HEK293 (cell line): ENCODE data around the gene SPATA25.

Source experiments
- CTCF ChIA-PET: fragments of 350-600 bp; formaldehyde crosslinking; extraction: SDS; loops from one replicate; lab custom pipeline; 2021; ENCODE audit warnings: antibody characterized with exemption; lab: Yijun Ruan, JAX
- POLR2A ChIA-PET: fragments of 300-600 bp; formaldehyde crosslinking; extraction: SDS; loops from one replicate; lab custom pipeline; 2020; ENCODE audit warnings: antibody characterized with exemption, inconsistent platforms; lab: Yijun Ruan, JAX
- H3K27ac ChIP-seq: fragments of 200-500 bp; sonication (Bioruptor generic); 2 replicates; pipeline ENCODE4 v1.5.1; 2014; ENCODE audit warnings: low read depth, low read length, control low read depth, inconsistent platforms; ENCODE audit errors: extremely low read depth
- H3K36me3 ChIP-seq, 2 experiments: fragments of 200-500 bp in 1 of 2; sonication (Bioruptor generic) in 1 of 2; 1 replicate in 1 of 2; 2 replicates in 1 of 2; pipeline ENCODE4 v1.5.1; 2014 to 2017; ENCODE audit warnings: inconsistent platforms in 2 of 2, low read length in 2 of 2; ENCODE audit not compliant: control insufficient read depth in 2 of 2, insufficient read depth in 1 of 2
- H3K4me1 ChIP-seq: fragments of 200-500 bp; sonication (Bioruptor generic); 2 replicates; pipeline ENCODE4 v1.5.1; 2014; ENCODE audit warnings: mild to moderate bottlenecking, low read length, inconsistent platforms; ENCODE audit not compliant: control insufficient read depth, insufficient read depth
- H3K4me3 ChIP-seq: 2 replicates; pipeline ENCODE4 v1.5.1; 2011; ENCODE audit warnings: low read depth, mild to moderate bottlenecking, control low read depth, low read length, moderate library complexity
- H3K9me3 ChIP-seq: fragments of 200-500 bp; sonication (Bioruptor generic); 2 replicates; pipeline ENCODE4 v1.5.1; 2014; ENCODE audit warnings: low read depth, low read length, inconsistent platforms; ENCODE audit not compliant: control insufficient read depth, insufficient read depth
- GLIS1 ChIP-seq: fragments of 450-650 bp; formaldehyde crosslinking; IDR thresholded peaks from 2 replicates; pipeline ENCODE4 v1.5.1; 2016; ENCODE audit warnings: missing biosample characterization, missing genetic modification characterization
- MZF1 ChIP-seq: fragments of 450-650 bp; formaldehyde crosslinking; IDR thresholded peaks from 2 replicates; pipeline ENCODE4 v1.5.1; 2017; ENCODE audit warnings: missing biosample characterization, missing genetic modification characterization, borderline replicate concordance
- OVOL3 ChIP-seq: fragments of 450-650 bp; formaldehyde crosslinking; IDR thresholded peaks from 2 replicates; pipeline ENCODE4 v1.5.1; 2016; ENCODE audit warnings: missing biosample characterization, missing genetic modification characterization
- RBAK ChIP-seq: fragments of 450-650 bp; formaldehyde crosslinking; IDR thresholded peaks from 2 replicates; pipeline ENCODE4 v1.5.1; 2016; ENCODE audit warnings: missing biosample characterization, missing genetic modification characterization
- YY2 ChIP-seq: fragments of 450-650 bp; formaldehyde crosslinking; IDR thresholded peaks from 2 replicates; pipeline ENCODE4 v1.5.1; 2016; ENCODE audit warnings: missing biosample characterization, missing genetic modification characterization
- ZBTB17 ChIP-seq: fragments of 450-650 bp; formaldehyde crosslinking; IDR thresholded peaks from 2 replicates; pipeline ENCODE4 v1.5.1; 2016; ENCODE audit warnings: missing biosample characterization, missing genetic modification characterization
- ZBTB48 ChIP-seq: fragments of 450-650 bp; formaldehyde crosslinking; IDR thresholded peaks from 2 replicates; pipeline ENCODE4 v1.5.1; 2016; ENCODE audit warnings: missing biosample characterization, missing genetic modification characterization
- ZIC2 ChIP-seq: fragments of 450-650 bp; formaldehyde crosslinking; IDR thresholded peaks from 2 replicates; pipeline ENCODE4 v1.5.1; 2016; ENCODE audit warnings: missing biosample characterization, missing genetic modification characterization
- ZNF2 ChIP-seq: fragments of 450-650 bp; formaldehyde crosslinking; IDR thresholded peaks from 2 replicates; pipeline ENCODE4 v1.5.1; 2016; ENCODE audit warnings: missing biosample characterization, missing genetic modification characterization
- ZNF335 ChIP-seq: fragments of 450-650 bp; formaldehyde crosslinking; conservative IDR thresholded peaks from 2 replicates; pipeline ENCODE4 v1.5.1; 2016; ENCODE audit warnings: missing biosample characterization, missing genetic modification characterization
- ZNF423 ChIP-seq: fragments of 450-650 bp; formaldehyde crosslinking; IDR thresholded peaks from 2 replicates; pipeline ENCODE4 v1.5.1; 2016; ENCODE audit warnings: missing biosample characterization, missing genetic modification characterization
- ZNF433 ChIP-seq: fragments of 450-650 bp; formaldehyde crosslinking; IDR thresholded peaks from 2 replicates; pipeline ENCODE4 v1.5.1; 2016; ENCODE audit warnings: missing biosample characterization, missing genetic modification characterization, low read depth
- ZNF623 ChIP-seq: fragments of 450-650 bp; formaldehyde crosslinking; IDR thresholded peaks from 2 replicates; pipeline ENCODE4 v1.5.1; 2016; ENCODE audit warnings: missing biosample characterization, missing genetic modification characterization
- ZNF707 ChIP-seq: fragments of 450-650 bp; formaldehyde crosslinking; IDR thresholded peaks from 2 replicates; pipeline ENCODE4 v1.5.1; 2016; ENCODE audit warnings: missing biosample characterization, missing genetic modification characterization
- ZNF747 ChIP-seq: fragments of 450-650 bp; formaldehyde crosslinking; IDR thresholded peaks from 2 replicates; pipeline ENCODE4 v1.5.1; 2016; ENCODE audit warnings: missing biosample characterization, missing genetic modification characterization
- ZNF792 ChIP-seq: fragments of 450-650 bp; formaldehyde crosslinking; IDR thresholded peaks from 2 replicates; pipeline ENCODE4 v1.5.1; 2016; ENCODE audit warnings: missing biosample characterization, missing genetic modification characterization
- ZNF843 ChIP-seq: fragments of 450-650 bp; formaldehyde crosslinking; IDR thresholded peaks from 2 replicates; pipeline ENCODE4 v1.5.1; 2016; ENCODE audit warnings: missing biosample characterization, missing genetic modification characterization
- ZSCAN30 ChIP-seq: fragments of 450-650 bp; IDR thresholded peaks from 2 replicates; pipeline ENCODE4 v1.5.1; 2018; ENCODE audit warnings: missing biosample characterization, mild to moderate bottlenecking, missing genetic modification characterization, moderate library complexity
- TF ChIP-seq, protein P1 (sequence below): fragments of 450-650 bp; formaldehyde crosslinking; IDR thresholded peaks from 2 replicates; pipeline ENCODE4 v1.5.1; 2016; ENCODE audit warnings: missing biosample characterization, missing genetic modification characterization
- TF ChIP-seq, protein P2 (sequence below): fragments of 450-650 bp; formaldehyde crosslinking; conservative IDR thresholded peaks from 2 replicates; pipeline ENCODE4 v1.5.1; 2016; ENCODE audit warnings: low read depth, missing biosample characterization, missing genetic modification characterization
- TF ChIP-seq, protein P3 (sequence below): sonication (generic); formaldehyde crosslinking; IDR thresholded peaks from 2 replicates; pipeline ENCODE4 v1.8.1; 2022; ENCODE audit warnings: mild to moderate bottlenecking, moderate library complexity, missing genetic modification reagents

The SPATA25 gene

DNA sequence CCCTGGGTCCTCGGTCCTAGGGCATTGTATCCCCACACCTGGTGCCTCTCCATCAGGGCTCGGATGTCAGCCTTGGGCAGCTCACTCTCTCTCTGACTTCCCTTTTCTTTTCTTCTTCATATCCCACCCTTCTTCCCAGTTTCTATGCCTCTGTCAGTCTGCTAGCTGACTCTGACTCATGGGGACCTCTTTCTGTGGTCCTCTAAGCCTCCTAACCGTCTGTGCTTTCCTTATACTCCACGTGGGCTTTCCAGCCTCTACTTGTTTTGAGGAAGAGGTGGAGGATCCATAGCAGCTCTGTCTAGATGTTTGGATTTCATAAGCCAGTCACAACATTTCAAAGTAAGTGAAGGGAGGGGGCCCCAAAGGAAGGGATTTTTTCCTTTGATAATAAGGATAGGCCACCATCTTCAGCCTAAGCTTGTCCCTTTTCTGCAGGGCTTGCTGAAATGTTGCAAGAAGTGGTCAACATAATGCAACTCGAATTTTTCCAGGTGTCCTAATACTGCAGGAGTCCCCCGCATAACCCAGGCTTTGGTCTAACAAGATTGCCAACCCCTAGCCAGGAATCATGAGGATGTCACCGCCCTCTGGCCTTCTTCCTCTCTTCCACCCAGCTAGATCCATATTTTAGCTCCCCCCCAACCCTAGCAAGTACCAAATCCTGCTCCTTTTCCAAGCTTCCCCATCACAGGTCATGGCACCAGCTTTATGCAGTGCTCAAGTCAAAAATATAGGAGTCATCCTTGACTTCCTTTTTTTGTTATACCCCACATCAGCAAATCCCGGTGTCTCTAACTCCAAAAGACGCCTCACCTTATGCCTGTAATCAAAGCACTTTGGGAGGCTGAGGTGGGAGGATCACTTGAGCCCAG, 33.3 kb upstream of the SPATA25 start:
- Histone ChIP-seq H3K4me1 (no peaks in the 10 kb centered on the region), H3K4me3 (no peak overlapping the region), H3K9me3 (no peaks in the 10 kb centered on the region), H3K36me3 (no peaks in the 10 kb centered on the region), H3K27ac (no peak overlapping the region)
- ChIA-PET CTCF (no interaction called here), POLR2A (no interaction called here)
- TF ChIP-seq ZBTB17 (0 out of 2 replicates have a peak, but pooled peaks have one; percentile 29), RBAK (tag by site-specific recombination) (no peak)
- TF ChIP-seq, all 188 proteins: peak for 1

DNA sequence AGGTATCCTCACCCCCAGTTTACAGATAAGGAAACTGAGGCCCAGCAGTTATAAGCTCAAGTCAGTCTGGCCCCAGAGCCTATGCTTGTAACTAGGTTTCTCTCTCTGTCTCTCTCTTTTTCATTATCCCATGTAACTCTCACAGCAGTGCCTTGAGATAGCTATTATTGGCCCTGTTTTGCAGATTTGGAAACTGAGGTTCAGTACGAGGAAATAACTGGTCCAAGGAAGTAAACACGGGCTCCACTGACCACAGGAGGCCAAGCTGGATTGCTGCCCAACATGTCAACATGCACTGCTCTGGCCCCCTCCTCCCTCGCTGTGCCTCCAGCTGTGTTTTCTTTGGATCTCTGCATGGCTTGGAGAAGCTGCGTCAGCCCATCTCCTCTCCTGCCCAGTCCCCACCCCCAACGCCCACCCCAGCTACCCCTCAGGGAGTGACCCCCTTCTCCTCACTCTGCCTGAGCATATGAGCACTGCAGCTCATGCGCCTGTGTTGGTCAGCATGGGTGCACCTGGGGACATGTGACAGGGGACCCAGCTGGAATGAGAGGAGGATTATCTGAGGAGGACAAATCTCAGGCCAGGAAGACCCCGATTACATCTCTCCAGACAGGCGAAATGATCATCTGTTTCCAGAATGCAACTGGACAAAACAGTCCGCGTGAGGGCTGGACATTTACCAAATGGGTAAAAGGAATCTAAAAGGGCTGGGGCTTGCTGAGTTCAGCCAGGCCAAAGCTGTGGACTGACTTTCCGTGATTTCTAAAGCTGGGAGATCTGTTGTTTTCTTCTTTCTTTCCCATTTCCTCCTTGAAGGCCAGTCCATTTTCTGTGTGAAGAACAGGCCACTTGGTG, 32.3 kb upstream of the SPATA25 start:
- Histone ChIP-seq H3K27ac (no peak overlapping the region), H3K9me3 (no peaks in the 10 kb centered on the region), H3K4me1 (no peaks in the 10 kb centered on the region), H3K36me3 (no peaks in the 10 kb centered on the region), H3K4me3 (no peak overlapping the region)
- ChIA-PET POLR2A (interaction anchor here (0.9 to 3.6 kb wide), 2 partner anchors 14 to 39 kb away, joined by 3 to 13 read pairs; partner anchors contain the start of gene PCIF1), CTCF (interaction anchor here (0.7 kb wide), 1 partner anchor 15 kb away, joined by 3 read pairs; the partner anchor contains the start of gene PCIF1)
- TF ChIP-seq GLIS1 (peak; percentile 89), ZIC2 (peak; percentile 71), ZNF433 (tag by site-specific recombination) (no peak)

DNA sequence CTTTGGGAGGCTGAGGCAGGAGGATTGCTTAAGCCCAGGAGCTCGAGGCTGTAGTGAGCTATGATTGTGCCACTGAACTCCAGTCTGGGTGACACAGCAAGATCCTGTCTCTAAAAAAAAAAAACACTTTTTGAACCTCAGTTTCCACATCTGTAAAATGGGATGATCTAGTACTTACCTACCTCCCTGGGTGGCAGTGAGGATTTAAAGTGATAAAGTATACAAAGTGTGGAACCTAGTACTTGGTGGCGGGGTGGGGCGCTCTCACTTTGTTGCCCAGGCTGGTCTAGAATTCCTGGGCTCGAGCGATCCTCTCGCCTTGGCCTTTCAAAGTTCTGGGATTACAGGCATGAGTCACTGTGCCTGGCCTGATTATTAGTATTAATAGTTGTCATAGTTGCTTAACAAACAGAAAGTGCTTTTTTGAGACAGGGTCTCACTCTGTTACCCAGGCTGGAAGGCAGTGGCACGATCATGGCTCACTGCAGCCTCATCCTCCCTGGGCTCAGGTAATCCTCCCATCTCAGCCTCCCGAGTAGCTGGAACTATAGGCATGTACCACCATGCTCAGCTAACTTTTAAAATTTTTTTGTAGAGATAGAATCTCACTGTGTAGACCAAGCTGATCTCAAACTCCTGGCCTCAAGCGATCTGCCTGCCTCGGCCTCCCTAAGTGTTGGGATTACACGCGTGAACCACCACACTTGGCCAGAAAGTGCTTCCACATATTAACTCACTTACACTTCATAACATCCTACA, 31.5 kb upstream of the SPATA25 start:
- no peak overlapping the region for H3K4me3 ChIP-seq
- CTCF ChIA-PET, result no interaction called here
- H3K27ac ChIP-seq, result no peak overlapping the region
- POLR2A ChIA-PET, result interaction anchor here (0.9 to 3.6 kb wide), 2 partner anchors 15 to 38 kb away, joined by 3 to 13 read pairs; partner anchors contain the start of gene PCIF1
- no peaks in the 10 kb centered on the region for H3K36me3 ChIP-seq
- no peaks in the 10 kb centered on the region for H3K4me1 ChIP-seq
- no peaks in the 10 kb centered on the region for H3K9me3 ChIP-seq
- TF ChIP-seq ZNF792 (tag by site-specific recombination) (no peak), ZNF623 (tag by site-specific recombination) (no peak), ZNF335 (no peak), ZNF707 (tag by site-specific recombination) (no peak), ZNF2 (tag by site-specific recombination) (no peak), ZNF423 (no peak), ZBTB48 (tag by site-specific recombination) (no peak), OVOL3 (tag by site-specific recombination) (no peak), MZF1 (tag by site-specific recombination) (no peak), YY2 (tag by site-specific recombination) (no peak), ZSCAN30 (no peak), ZNF747 (tag by site-specific recombination) (no peak), ZNF843 (tag by site-specific recombination) (no peak)
- TF ChIP-seq, protein P1, sequence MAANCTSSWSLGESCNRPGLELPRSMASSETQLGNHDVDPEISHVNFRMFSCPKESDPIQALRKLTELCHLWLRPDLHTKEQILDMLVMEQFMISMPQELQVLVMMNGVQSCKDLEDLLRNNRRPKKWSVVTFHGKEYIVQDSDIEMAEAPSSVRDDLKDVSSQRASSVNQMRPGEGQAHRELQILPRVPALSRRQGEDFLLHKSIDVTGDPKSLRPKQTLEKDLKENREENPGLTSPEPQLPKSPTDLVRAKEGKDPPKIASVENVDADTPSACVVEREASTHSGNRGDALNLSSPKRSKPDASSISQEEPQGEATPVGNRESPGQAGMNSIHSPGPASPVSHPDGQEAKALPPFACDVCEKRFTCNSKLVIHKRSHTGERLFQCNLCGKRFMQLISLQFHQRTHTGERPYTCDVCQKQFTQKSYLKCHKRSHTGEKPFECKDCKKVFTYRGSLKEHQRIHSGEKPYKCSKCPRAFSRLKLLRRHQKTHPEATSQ (tag by site-specific recombination), result no peak
- TF ChIP-seq, protein P2, sequence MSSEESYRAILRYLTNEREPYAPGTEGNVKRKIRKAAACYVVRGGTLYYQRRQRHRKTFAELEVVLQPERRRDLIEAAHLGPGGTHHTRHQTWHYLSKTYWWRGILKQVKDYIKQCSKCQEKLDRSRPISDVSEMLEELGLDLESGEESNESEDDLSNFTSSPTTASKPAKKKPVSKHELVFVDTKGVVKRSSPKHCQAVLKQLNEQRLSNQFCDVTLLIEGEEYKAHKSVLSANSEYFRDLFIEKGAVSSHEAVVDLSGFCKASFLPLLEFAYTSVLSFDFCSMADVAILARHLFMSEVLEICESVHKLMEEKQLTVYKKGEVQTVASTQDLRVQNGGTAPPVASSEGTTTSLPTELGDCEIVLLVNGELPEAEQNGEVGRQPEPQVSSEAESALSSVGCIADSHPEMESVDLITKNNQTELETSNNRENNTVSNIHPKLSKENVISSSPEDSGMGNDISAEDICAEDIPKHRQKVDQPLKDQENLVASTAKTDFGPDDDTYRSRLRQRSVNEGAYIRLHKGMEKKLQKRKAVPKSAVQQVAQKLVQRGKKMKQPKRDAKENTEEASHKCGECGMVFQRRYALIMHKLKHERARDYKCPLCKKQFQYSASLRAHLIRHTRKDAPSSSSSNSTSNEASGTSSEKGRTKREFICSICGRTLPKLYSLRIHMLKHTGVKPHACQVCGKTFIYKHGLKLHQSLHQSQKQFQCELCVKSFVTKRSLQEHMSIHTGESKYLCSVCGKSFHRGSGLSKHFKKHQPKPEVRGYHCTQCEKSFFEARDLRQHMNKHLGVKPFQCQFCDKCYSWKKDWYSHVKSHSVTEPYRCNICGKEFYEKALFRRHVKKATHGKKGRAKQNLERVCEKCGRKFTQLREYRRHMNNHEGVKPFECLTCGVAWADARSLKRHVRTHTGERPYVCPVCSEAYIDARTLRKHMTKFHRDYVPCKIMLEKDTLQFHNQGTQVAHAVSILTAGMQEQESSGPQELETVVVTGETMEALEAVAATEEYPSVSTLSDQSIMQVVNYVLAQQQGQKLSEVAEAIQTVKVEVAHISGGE (tag by site-specific recombination), result no peak
- TF ChIP-seq, protein P3, sequence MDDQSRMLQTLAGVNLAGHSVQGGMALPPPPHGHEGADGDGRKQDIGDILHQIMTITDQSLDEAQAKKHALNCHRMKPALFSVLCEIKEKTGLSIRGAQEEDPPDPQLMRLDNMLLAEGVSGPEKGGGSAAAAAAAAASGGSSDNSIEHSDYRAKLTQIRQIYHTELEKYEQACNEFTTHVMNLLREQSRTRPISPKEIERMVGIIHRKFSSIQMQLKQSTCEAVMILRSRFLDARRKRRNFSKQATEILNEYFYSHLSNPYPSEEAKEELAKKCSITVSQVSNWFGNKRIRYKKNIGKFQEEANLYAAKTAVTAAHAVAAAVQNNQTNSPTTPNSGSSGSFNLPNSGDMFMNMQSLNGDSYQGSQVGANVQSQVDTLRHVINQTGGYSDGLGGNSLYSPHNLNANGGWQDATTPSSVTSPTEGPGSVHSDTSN (CRISPR knock-in tag), result no peak
